Measurements from ENCODE around the gene C10orf143.

The C10orf143 gene

GRCh38 chr10:130050721-130051120 is 59.9 kb downstream of the C10orf143 start:
- no peak for DNase-seq

GRCh38 chr10:130049987-130050386 is 60.6 kb downstream of the C10orf143 start:
- no peak for DNase-seq

DNA sequence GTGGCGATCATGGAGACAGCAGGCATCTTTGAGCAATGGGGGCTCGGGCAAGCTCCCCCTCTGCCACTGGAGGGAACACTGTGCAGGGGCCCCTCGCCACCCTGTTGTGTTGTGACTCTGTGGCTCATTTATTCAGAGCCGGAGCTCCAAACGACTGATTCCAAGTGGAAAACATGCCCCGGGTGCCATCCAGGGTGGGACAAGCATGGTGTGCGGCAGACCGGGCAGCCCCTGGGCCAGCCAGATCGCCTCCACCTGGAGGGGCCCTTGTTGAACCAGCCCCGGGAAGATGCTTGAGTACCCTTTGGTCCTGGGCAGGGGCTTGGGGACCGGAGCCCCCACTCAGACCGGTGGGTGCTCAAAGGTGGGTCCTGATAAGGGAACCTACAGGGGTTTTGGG is 61.4 kb downstream of the C10orf143 start:
- no peak for DNase-seq

DNA sequence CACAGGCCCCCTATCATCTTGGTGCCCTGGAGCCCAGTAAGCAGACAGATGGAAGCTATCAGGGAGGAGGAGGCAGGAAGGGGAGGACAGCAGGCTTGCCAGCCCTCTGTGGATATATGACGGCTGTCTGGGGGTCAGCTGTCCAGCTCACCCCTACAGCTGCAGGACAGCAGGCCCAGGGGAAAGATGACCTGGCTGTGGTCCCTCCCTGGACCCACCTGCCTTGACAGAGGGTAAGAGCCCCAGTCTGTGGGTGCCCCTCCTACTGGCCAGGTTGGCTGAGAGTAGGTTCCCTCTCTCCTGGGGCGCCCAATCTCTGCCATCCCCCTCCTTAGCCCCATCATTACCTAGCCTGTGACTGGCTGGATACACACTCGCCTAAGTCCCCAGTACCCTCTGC is 62.5 kb downstream of the C10orf143 start:
- no peak for DNase-seq

- DNase-seq, result no peak
These were observed 63.3 kb downstream of the C10orf143 start for GRCh38 chr10:130047336-130047735.

DNA sequence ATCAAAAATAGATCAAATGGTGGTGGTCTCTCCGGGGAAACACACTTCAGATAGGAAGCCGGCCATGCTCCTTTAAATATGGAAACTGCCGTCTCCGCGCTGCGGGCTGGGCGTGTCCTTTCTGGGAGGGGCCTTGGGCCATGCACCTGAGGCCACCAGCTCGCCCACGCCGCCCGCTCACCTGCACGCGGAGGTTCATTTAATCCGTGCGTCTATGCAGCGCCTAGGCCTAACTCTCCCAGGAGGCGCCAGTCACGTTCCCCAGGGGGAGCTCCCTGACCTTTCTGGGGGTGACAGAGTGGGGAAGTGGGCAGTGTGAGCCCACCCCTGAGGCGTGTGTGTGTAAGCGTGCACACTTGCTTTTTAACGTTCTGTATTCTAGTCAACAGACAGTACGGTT is 64.0 kb downstream of the C10orf143 start:
- DNase-seq, result no peak

- no peak for DNase-seq
These were observed 64.8 kb downstream of the C10orf143 start for GRCh38 chr10:130045801-130046321.

DNA sequence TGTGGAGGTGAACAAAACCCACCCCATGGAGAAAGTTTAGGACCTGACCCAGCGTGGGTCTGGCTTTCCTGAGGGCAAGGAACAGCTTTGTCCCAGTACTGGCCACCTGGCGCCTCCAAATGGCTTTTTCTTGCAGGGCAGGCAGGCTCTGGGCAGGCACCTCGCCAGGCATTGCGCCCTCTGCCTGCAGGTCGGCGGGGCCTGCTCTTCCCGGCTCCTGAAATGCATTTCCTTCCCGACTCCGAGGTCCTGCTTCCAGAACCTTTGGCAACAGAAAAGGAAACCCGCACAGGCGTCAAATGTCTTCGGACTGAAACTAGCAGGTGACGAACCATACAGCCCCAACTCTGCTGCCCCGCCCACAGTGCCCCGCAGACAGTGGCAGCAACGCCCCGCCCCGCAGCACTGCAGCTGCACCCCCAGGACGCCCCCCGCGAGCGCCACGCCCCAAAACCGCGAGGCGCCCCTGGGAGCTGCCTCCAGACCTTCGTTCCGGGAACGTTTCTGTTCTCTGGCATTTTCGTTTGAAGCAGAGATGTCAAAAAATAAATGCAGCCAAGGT is 65.5 kb downstream of the C10orf143 start:
- peak; percentile 1 for DNase-seq

DNA sequence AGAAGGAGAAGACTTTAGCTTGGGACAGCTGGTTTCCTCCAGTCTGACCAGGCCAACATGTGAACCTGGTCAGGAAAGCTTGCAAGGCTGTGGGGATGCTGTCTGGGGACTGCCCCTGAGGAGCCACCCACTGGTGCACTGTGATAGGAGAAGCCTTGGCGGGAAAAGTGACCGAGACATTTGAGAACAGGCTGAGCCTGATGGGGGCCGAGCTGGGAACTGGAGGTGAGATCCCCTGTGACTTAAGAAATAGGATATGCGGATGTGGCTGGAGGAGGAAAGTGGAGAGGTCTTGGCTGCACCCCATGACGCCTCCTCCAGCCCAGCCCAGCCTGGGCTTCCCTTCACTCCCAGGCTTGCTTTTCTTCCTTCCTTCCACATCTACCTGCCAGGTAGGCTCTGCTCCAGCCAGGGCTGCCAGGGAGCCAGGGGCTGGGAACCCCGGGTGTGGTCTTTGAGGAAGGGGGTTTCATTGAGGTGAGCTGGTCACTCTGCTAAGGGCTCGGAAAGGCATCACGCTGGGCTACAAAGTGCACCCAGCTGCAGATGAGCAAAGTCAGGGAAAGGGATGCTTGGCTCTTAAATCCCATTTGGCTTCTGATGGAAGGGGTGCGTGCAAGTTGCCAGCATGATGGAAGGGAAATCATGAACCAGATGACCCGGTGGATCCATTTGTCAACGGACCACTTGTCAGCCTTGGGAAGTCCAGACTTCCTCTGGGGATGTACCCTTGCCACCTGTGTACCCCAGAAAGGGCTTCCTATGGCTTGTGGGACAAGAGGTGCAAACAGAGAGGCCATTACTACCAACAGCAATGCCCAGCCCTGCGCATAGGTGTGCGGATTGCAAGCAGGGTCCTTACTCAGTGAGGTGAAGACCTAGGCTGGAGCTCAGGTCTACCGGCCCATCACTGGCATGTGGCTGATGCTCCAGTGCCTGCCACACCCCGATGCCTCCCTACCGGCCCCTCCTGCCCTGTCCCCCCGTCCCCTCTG is 66.3 kb downstream of the C10orf143 start:
- no peak for DNase-seq

GRCh38 chr10:130043491-130043890 is 67.1 kb downstream of the C10orf143 start:
- DNase-seq, result no peak

GRCh38 chr10:130042381-130042780 is 68.2 kb downstream of the C10orf143 start:
- DNase-seq, result no peak

DNA sequence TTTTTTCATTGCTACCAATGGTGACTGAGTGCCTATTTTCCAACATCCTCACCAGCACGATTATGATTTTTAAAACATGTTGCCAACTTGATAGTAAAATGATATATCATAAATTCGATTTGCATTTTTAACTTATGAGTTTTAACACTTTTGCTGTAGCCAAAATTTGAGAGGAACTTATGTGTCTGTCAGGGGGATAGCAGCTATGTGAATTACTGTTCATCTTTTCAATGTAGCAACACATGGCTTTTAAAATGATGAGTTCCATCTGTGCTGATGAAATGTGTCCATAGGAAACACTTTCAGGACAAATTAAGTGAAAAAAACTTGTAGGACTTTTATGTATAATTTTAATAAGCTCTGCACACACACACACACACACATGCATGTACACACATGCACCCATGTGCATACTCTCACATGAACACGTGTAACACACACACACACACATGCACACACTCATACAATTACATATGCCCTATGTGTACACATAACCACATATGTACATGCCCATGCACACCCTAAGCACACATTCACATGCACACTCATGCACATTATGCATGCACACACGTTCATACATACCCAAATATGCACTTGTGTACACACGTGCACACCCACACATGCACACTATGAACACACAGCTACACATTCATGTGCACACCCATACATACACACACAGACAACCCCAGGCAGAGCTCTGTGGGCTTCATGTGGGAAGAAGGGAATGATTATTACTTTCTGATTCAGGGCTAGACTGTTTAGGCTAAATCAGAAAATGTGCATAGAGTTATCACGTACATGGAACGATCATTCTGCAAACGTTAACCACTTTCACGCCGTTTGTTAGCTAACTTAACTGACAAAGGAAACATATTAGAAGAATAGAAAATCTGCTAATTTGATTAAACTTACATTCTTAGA is 68.9 kb downstream of the C10orf143 start:
- no peak for DNase-seq

DNA sequence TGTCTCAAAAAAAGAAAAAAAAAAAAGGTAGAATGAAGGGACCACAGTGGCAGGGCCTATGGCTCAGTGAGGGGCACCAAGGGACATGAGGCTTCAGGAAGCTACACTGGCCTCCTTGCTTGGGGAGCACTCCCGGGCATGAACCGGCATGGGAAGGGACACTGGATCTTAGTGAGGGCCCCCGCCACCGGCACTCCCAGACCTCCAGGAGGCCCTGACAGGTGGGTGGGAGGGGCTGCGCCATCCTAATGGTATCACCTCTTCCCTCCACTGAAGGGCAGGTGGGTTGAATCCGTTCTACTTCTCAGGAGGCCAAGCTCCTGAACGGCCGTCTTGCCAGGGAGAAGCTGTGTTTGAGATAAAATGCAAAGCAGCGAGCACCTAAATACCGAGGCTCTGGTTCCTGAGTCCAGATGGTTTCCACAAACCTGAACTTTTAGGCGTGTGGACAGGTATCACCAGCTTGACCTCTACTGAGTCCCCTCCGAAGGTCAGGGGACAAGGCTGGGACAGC is 69.8 kb downstream of the C10orf143 start:
- no peak for DNase-seq

DNA sequence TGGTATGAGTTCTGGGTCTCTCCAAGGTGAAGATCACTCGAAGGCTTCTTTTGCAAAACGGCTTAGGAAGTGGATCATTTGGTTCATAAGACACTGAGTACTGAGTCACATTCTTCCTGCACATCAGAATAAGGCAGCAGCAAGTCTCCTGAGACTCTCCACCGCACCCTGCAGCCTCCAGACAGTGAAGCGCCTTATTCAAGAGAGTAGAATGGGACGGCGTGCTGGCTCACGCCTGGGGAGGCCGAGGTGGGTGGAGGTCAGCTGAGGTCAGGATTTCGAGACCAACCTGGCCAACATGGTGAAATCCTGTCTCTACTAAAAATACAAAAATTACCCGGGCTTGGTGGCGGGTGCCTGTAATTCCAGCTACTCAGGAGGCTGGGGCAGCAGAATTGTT is 70.3 kb downstream of the C10orf143 start:
- DNase-seq, result no peak

DNA sequence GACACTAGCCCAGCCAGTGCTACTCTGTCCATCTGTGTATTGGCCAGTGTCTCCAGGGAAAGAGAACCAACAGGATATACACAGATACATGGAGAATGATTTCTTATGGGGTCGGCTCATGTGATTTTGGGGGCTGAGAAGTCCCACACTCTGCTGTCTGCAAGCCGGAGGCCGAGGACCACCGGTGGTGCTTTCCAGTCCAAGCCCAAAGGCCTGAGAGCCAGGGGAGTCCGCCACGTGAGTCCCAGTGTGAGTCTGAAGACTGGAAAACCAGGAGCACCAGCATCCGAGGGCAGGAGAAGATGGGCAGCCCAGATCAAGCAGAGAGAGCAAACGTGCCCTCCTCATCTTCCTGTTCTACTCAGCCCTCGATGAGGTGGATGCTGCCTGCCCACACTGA is 71.5 kb downstream of the C10orf143 start:
- DNase-seq, result no peak

GRCh38 chr10:130038611-130039109 is 72.0 kb downstream of the C10orf143 start:
- DNase-seq, result no peak

- no peak for DNase-seq
These were observed 72.5 kb downstream of the C10orf143 start for GRCh38 chr10:130038019-130038555.

- DNase-seq, result no peak
These were observed 73.4 kb downstream of the C10orf143 start for GRCh38 chr10:130037169-130037661.

DNA sequence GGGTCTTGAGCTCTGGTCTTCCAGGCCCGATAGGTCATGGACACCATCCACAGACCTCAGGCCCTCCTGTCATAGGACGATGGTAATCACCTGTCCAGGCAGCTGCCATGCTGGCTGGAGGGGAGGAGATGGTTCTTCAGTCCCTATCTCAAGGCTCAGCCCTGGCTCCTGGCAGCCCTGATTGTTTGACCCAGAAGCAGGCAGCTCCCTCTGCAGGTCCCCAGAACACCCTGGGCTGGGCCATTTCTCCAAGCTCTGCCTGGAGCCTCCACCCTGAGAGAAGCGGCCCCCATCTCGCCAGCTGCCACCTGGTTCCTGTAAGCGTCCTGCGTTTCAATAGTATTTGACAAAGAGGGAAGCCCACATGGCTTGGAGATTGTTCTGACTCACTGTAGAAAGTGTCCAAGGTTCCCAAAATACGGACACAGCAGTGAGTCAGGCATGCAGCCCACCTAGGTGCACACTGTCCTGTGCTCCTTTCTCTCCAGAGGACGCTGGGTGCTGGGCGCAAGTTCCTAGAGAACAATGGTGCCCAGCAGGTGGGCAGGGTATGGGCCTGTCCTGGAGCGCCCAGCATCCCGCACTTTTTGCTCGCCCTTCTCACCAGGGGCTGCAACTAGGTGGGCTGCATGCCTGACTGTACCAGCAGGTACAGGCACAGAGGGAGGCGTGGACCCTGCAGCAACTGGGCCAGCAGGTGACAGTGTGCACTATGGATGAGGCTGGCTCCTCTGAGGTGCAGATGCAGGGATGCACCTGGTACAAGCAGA is 74.1 kb downstream of the C10orf143 start:
- no peak for DNase-seq

GRCh38 chr10:130029209-130029608 is 81.4 kb downstream of the C10orf143 start:
- no peak for DNase-seq

DNA sequence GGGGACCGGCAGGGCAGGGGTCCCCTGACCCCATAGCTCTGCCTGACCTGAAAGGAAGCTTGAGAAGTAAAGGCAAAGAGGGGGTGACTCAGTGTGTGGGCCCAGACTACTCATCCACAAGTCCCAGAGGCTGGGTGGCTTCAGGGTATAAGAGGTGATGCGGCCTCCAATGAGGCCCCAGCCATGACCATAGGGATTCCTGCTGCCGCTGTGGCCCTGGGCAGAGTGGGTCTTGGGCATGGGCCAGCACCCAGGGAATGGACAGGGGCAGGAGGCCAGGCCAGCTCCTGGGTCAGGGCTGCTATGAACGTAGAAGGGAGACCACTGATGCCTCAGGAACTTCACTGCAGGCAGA is 82.2 kb downstream of the C10orf143 start:
- no peak for DNase-seq

All from NCI-H1694 treated with DMSO at 0.1 percent for 48 hours (cell line).